IPS-NIHi11 (cell line): Measurements from ENCODE around the gene WT1.
"Not testable (repeated sequence)": the region's sequence is repeated elsewhere in the genome, so short reads cannot be mapped to it uniquely, and the experiment has no call there.

ENCODE experiments used
- DNase-seq: peaks from one replicate; pipeline ENCODE4 v3.0.0; 2012; ENCODE audit warnings: mixed read lengths, low spot score

Gene WT1

DNA sequence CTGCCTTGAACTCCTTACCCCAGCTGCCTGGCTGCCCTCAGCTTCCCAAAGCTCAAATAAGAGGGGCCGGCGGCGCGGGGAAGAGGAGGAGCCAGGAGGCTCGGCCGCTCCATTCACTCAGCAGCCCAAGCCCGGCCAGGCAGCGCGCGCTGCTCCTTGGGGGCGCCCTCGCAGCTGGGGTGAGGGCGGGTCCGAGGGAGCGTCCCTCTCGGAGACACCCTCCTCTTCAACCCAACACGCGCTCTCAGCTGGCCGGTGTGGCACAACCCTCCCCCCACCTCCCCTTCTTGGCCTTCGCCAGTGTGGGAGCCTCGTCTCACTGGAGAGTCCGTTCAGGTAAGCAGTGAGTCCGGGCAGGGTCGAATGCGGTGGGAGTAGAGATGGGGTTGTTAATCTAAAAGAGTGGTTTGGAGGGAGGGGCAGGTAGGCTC, at the start of gene WT1:
TSS of gene WT1 (minus strand) at position 29 of the 431 bp plus-strand sequence.
- peak; percentile 74 for DNase-seq

DNA sequence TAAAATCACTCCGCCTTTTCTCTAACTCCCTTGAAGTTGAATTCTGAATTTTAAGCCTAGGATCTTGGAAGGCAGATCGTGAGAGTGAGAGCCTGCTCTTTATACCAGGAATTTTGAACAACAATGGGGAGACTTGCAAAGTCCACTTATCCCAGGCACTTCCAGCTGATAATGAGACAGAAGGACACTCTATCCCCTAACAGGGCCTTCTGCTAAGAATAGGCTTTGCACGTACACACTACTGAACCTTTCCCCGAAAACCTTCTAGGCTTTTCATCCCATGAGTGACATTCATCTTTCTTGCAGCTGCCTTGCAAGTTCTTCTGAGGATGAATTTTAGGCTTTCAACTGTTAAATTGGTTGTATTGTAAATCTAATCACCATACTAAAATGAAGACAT, 44.0 kb upstream of the WT1 start:
- DNase-seq = no peak

DNA sequence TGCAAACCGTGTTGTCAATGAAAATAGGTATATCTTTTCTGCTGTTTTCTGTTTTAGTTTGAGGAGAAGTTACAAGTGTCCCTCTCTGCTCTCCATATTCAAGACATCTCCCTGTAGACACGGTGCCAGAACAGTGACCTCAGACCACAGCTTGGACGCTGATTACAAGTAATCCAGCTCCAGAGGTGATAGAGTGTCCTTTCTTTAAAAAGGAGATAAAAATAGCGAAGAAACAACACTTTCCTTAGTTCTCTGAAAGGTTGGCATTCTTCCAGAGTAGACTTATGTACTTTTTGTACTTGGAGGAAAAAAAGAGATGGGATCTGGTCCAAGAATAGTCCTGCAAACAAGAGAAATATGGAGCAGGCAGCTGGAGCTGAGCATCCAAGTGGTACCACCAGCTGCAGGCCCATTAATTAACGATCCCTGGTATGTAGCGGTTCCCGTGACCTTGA, 43.0 kb upstream of the WT1 start:
- DNase-seq = no peak

DNA sequence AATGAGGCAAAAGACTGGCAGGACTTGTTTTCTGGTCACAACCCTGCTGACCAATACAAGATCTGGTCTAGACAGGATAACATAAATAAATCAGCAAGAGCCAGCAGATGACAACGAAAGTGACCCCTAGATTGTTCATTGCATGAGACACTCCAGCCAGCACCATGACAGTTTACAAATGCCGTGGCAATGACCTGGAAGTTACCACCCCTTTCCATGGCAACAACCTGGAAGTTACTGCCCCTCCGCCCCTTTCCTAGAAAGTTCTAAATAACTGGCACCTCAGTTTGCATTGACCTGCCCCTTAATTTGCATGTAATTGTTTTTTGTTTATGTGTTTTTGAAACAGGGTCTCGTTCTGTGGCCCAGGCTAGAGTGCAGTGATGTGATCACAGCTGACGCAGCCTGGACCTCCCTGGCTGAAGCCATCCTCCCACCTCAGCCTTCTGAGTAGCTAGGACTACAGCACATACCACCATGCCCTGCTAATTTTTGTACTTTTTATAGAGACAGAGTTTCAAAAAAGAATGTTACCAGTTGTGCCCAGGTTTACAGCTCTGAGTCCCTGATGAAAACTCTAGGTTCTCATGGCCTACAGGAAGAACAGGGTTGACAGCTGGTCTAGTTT, 38.1 kb upstream of the WT1 start:
- DNase-seq = no peak

DNA sequence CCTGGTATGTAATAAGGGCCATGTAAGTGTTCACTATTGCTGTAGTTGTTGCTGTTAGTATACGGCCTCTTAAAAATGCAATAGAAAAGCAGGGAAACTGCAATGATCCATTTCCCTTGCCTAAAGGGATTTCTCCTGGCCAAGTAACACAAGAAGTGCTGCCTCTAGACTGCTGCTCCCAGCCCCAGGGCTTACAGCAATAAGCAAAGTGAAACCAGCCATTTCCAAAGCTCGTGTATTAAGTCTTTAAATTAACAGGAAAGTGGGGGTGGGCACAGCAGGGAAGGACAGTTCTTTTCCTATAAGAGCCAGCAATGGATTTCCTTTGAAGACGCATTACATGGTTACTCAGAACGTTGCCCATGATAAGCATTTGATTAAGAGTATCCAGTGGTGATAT, 36.9 kb upstream of the WT1 start:
- DNase-seq = no peak

DNA sequence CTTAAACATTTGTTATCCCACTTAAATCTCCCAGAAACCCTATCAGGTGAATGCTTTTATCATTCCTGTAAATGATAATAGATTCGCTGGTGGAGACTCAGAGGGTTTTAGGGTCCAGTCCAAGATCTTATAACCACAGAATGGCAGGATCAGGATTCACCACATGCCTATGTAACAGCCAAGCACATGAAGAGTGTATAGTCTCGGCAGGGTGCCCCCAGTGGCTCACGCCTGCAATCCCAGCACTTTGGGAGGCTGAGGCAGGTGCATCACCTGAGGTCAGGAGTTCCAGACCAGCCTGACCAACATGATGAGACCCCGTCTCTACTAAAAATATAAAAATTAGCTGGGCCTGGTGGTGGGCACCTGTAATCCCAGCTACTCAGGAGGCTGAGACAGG, 36.2 kb upstream of the WT1 start:
- DNase-seq = not testable (repeated sequence)

GRCh38 chr11:32469791-32470190, 34.5 kb upstream of the WT1 start:
- DNase-seq = no peak

GRCh38 chr11:32466279-32466915, 31.1 kb upstream of the WT1 start:
- DNase-seq = no peak

GRCh38 chr11:32464078-32464477, 28.7 kb upstream of the WT1 start:
- no peak for DNase-seq

GRCh38 chr11:32462011-32462690, 26.8 kb upstream of the WT1 start:
- DNase-seq = no peak

GRCh38 chr11:32456864-32457263, 21.5 kb upstream of the WT1 start:
- no peak for DNase-seq

DNA sequence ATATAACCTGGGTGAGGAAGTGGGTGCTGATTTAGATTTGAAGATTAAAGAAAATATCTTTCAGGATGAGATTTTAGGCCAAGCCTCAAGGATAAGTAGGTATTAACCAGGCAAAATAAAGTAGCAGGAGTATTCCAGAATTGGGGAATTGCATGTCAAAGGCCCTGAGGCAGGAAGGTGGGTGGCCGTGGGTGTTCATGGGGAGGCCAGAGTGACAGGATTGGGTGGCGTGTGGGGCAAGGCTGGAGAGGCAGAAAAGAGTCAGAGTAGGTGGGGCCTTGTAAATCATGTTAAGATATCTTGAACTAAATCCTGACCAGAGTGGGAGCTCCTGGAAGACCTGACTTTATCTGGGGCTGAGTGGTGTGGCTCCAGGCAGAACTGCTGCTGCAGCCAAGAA, 19.7 kb upstream of the WT1 start:
- no peak for DNase-seq

- DNase-seq = no peak
Observed at GRCh38 chr11:32451808-32452207, 16.5 kb upstream of the WT1 start.

- no peak for DNase-seq
Observed at GRCh38 chr11:32450372-32450771, 15.0 kb upstream of the WT1 start.

DNA sequence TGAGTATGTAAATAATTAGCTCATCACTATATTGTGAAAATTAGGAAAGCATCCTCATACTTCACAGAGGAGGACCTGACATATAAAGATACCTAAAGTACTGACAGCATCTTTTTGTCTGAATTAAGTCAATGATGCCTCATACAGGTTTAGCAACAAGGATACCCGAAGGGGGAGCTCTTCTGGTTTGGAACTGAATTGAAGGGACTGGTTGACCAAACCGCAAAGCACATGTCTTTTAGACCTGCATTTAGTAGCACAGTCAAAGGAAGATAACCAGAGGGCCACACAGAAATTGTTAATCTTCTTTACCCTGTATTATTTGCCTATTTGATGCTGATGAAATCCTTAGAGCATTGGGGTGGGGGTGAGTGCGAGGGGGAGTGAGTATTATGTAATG, 12.9 kb upstream of the WT1 start:
- no peak for DNase-seq

GRCh38 chr11:32447252-32447651, 11.9 kb upstream of the WT1 start:
- DNase-seq = no peak

GRCh38 chr11:32446227-32446626, 10.9 kb upstream of the WT1 start:
- DNase-seq = no peak

DNA sequence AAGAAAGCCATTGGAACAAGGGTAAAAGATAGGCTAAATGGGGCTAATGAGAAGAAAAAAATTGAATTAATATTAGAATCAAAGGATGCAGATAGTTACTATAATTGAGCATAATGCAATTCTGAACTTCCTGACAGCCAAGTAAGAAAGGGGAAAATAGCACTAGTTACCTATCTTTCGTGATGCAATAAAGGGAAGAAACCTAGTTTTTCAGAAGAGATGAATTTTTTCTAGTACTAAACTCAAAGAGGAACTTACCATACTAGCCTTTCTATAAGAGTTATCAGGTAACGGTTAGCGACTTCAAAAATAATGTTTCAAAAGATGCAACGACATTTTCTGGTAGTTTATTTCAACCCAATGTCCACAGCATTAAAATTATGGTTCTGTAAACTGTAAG, 8.8 kb upstream of the WT1 start:
- DNase-seq = no peak

DNA sequence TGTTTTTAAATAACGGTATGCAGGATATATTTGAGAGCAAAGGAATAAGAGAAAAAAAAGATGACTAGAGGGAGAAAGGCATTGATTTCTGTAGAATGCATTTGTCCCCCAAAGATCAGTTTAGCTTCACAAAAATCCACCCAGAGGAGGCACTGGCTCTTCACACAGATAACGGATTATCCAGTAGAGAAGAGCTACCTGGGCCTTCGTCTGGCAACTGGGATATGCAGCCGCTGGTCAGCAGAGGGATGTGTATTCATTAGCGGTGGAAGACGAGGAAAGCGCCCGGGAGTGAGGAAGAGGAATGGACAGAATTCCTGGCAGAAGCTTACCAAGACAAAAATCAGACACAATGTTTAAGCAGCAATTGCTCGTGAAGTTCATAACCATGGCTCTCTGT, 5.6 kb upstream of the WT1 start:
- no peak for DNase-seq

- no peak for DNase-seq
Observed at GRCh38 chr11:32440312-32440908, 5.1 kb upstream of the WT1 start.

GRCh38 chr11:32439501-32440210, 4.3 kb upstream of the WT1 start:
- DNase-seq = no peak

- peak; percentile 33 for DNase-seq
Observed at GRCh38 chr11:32438866-32439489, 3.6 kb upstream of the WT1 start.
